A673 (cell line): Measurements from ENCODE around the gene ATG4B.

ENCODE experiments used
- EZH2 ChIP-seq: fragments of 200-600 bp; sonication (generic); IDR thresholded peaks from 2 replicates; pipeline ENCODE4 v1.6.1; 2017; ENCODE audit warnings: borderline replicate concordance, low read depth, mild to moderate bottlenecking, mixed read lengths, antibody characterized with exemption, low read length; ENCODE audit not compliant: poor library complexity, severe bottlenecking
- TF ChIP-seq, protein P1 (sequence below): fragments of 300-800, 200-600 bp; sonication (generic); conservative IDR thresholded peaks from 2 replicates; pipeline ENCODE4 v1.5.1; 2017; ENCODE audit warnings: low read depth, mild to moderate bottlenecking, antibody characterized with exemption, low read length, moderate library complexity, mixed read lengths

DNA sequence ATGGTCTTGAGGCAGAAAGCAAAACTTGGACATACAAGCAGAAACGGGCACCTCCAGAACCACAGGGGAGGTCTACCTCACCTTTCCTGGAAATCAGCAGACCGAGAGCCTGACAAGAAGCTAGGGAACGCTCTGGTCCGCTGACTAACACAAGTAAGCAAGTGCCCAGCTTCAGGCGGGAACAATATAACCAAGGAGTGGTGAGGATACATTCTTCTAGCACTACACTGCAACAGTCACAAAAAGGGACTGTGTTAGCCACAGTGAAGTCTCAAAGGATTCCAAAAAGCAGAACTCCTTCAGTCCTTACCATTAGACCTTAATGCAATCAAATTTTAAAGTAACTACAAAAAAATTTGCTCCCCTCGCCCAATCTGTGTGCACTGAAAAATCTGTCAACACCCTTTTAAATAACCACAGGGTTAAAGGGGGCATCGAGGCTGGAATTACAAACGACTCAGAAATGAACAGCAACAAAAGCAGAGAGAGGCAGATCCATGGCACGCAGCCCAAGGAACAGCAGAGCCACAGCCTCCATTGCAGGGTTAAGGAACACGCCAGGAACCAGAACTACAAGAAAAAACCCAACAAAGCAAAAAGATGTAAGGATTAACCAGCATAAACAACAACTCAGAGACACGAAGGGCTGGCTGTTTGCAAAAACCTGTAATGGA lies 7.6 kb upstream of the ATG4B start:
- TF ChIP-seq, protein P1, sequence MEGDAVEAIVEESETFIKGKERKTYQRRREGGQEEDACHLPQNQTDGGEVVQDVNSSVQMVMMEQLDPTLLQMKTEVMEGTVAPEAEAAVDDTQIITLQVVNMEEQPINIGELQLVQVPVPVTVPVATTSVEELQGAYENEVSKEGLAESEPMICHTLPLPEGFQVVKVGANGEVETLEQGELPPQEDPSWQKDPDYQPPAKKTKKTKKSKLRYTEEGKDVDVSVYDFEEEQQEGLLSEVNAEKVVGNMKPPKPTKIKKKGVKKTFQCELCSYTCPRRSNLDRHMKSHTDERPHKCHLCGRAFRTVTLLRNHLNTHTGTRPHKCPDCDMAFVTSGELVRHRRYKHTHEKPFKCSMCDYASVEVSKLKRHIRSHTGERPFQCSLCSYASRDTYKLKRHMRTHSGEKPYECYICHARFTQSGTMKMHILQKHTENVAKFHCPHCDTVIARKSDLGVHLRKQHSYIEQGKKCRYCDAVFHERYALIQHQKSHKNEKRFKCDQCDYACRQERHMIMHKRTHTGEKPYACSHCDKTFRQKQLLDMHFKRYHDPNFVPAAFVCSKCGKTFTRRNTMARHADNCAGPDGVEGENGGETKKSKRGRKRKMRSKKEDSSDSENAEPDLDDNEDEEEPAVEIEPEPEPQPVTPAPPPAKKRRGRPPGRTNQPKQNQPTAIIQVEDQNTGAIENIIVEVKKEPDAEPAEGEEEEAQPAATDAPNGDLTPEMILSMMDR = no peak
- TF ChIP-seq EZH2 = no peak
